Activated CD4-positive, alpha-beta T cell treated with anti-CD3 and anti-CD28 coated beads, Interleukin-10, Interleukin-2, amounts not matched to agents 100 ng/mL and 50 ng/mL, durations not matched to agents 16 hours and 8 hours (primary cell): ENCODE data around the gene WDR87.

Experiments used
- DNase-seq: peaks from one replicate; pipeline ENCODE4 v3.0.0-alpha.2; 2020

The WDR87 gene

GRCh38 chr19:37905946-37906868 lies at the start of gene WDR87:
WDR87 (minus strand) TSS chr19:37906594; CDS start chr19:37898239, 8,355 bp downstream.
- peak; percentile 53 for DNase-seq

- no peak for DNase-seq
Observed at GRCh38 chr19:37955986-37956385, 49.6 kb upstream of the WDR87 start.

GRCh38 chr19:37954421-37954874 lies 48.1 kb upstream of the WDR87 start:
- no peak for DNase-seq

- no peak for DNase-seq
Observed at GRCh38 chr19:37953918-37954303, 47.5 kb upstream of the WDR87 start.

- no peak for DNase-seq
Observed at GRCh38 chr19:37953171-37953917, 47.0 kb upstream of the WDR87 start.

- no peak for DNase-seq
Observed at GRCh38 chr19:37951816-37952210, 45.4 kb upstream of the WDR87 start.

- DNase-seq: no peak
Observed at GRCh38 chr19:37950471-37951175, 44.2 kb upstream of the WDR87 start.

- no peak for DNase-seq
Observed at GRCh38 chr19:37948362-37948761, 42.0 kb upstream of the WDR87 start.

GRCh38 chr19:37947778-37948177 lies 41.4 kb upstream of the WDR87 start:
- DNase-seq: no peak

- no peak for DNase-seq
Observed at GRCh38 chr19:37946132-37946531, 39.7 kb upstream of the WDR87 start.

GRCh38 chr19:37943480-37943879 lies 37.1 kb upstream of the WDR87 start:
- no peak for DNase-seq

- DNase-seq: no peak
Observed at GRCh38 chr19:37942516-37942902, 36.1 kb upstream of the WDR87 start.

GRCh38 chr19:37941782-37942515 lies 35.6 kb upstream of the WDR87 start:
- DNase-seq: no peak

- no peak for DNase-seq
Observed at GRCh38 chr19:37938353-37938752, 32.0 kb upstream of the WDR87 start.

GRCh38 chr19:37936886-37937285 lies 30.5 kb upstream of the WDR87 start:
- no peak for DNase-seq

- no peak for DNase-seq
Observed at GRCh38 chr19:37936166-37936565, 29.8 kb upstream of the WDR87 start.

GRCh38 chr19:37935341-37935740 lies 28.9 kb upstream of the WDR87 start:
- DNase-seq: no peak

- DNase-seq: no peak
Observed at GRCh38 chr19:37933937-37934358, 27.6 kb upstream of the WDR87 start.

- DNase-seq: no peak
Observed at GRCh38 chr19:37932985-37933936, 26.9 kb upstream of the WDR87 start.

- DNase-seq: no peak
Observed at GRCh38 chr19:37931881-37932655, 25.7 kb upstream of the WDR87 start.

GRCh38 chr19:37930416-37930815 lies 24.0 kb upstream of the WDR87 start:
- DNase-seq: no peak
